Skeletal muscle satellite cell (primary cell): ENCODE data around the gene CCDC88C.

Experiments
- H3K27me3 ChIP-seq: 2 replicates; pipeline ENCODE4 v1.7.0; 2013; ENCODE audit warnings: low read length; ENCODE audit not compliant: control insufficient read depth, insufficient read depth
- H3K36me3 ChIP-seq: 2 replicates; pipeline ENCODE4 v1.7.0; 2013; ENCODE audit warnings: mild to moderate bottlenecking, control low read depth, low read length; ENCODE audit not compliant: insufficient read depth
- H3K4me1 ChIP-seq: 2 replicates; pipeline ENCODE4 v1.7.0; 2013; ENCODE audit warnings: low read length; ENCODE audit not compliant: control insufficient read depth, insufficient read depth
- H3K4me2 ChIP-seq: 2 replicates; pipeline ENCODE4 v1.7.0; 2013; ENCODE audit warnings: mild to moderate bottlenecking, low read length
- H3K4me3 ChIP-seq: 2 replicates; pipeline ENCODE4 v1.7.0; 2013; ENCODE audit warnings: low read length
- H3K9ac ChIP-seq: 2 replicates; pipeline ENCODE4 v1.7.0; 2013; ENCODE audit warnings: mild to moderate bottlenecking, low read depth, low read length, moderate library complexity
- H3K9me3 ChIP-seq: replicated peaks from 2 replicates; pipeline ENCODE4 v1.7.0; 2013; ENCODE audit warnings: mild to moderate bottlenecking, control low read depth, low read length

The CCDC88C gene

GRCh38 chr14:91365552-91365951 lies 52.1 kb downstream of the CCDC88C start:
- no peaks in the 10 kb centered on the region for H3K9me3 ChIP-seq
- H3K4me3 ChIP-seq, result no peak overlapping the region
- no peaks in the 10 kb centered on the region for H3K36me3 ChIP-seq
- H3K4me2 ChIP-seq, result no peak overlapping the region
- no peak overlapping the region for H3K9ac ChIP-seq
- H3K27me3 ChIP-seq, result peaks cover 11% of the 10 kb centered on the region
- H3K4me1 ChIP-seq, result no peaks in the 10 kb centered on the region

DNA sequence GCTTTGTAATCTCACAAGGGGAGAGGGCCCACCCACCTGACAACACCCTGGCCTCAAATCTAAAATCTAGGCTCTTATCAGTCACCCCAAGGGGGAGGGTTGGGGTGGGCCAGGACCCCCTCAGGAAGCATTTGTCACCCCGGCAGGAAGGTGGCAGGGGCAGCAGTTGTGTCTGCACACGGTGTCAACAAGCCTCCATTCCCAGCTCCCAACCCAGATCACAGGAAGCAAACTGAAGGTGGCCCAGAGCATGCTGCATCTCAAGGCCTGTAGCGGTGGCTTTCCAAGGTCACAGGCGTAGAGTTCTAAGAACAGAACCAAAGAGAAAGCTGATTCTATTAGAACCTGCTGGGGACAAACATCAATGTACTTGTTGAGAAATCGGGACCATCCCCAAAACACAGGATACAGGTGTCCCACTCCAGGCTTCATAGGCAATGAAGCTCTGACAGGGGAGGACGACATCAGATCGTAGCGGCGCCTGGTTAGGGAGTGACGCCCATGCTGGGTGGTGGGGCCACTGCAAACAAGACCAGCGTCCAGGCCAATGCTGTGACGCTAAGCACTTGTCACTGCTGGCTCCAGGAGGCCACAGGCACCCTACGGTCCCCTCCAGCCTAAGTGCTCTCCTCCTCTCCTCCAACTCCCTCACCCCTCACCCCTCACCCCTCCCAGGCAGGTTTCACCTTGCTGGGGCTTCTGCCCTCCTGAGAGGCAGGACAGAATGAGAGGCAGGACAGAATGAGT lies 52.9 kb downstream of the CCDC88C start:
- no peaks in the 10 kb centered on the region for H3K36me3 ChIP-seq
- H3K9me3 ChIP-seq, result no peaks in the 10 kb centered on the region
- no peaks in the 10 kb centered on the region for H3K4me1 ChIP-seq
- no peak overlapping the region for H3K4me3 ChIP-seq
- H3K27me3 ChIP-seq, result peaks cover 4% of the 10 kb centered on the region
- H3K9ac ChIP-seq, result no peak overlapping the region
- H3K4me2 ChIP-seq, result no peak overlapping the region

DNA sequence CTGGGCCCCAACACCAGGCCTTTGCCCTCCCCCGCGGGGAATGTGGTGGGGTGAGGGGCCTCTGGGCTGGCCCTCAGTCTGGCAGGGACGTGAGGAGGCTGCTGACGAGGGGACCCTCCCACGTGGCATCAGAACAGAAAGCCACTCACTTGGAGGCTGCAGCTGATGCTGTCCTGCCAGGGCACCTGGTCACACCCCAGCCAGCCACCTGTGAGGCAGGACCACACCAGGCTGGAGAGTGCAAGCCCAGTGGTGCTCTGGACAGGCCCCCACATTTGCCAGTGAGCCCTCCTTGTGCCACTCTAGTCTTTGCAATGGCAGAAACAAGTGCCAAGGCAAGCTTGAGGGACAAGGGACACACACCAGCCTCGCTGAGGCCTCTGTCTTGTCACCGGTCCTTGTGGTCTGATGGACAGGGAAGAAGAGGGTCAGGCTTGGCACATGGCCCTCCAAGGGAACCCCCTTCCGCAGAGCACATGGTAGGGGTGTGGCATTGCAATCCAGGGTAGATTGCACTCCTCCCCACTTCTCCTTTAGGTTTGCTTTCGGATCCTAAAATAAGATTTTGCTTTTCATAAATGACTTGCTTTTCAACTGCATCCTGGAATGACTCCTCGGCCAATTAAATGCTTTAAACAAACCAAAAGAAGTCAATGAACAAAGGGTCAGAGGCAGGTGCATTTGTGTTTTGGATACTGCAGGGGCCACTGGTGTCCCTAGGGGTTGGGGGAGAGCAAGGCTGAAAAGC lies 53.7 kb downstream of the CCDC88C start:
- Histone ChIP-seq H3K27me3 (peaks cover 3% of the 10 kb centered on the region), H3K4me2 (no peak overlapping the region), H3K9me3 (no peaks in the 10 kb centered on the region), H3K4me3 (no peak overlapping the region), H3K36me3 (no peaks in the 10 kb centered on the region), H3K9ac (no peak overlapping the region), H3K4me1 (no peaks in the 10 kb centered on the region)

DNA sequence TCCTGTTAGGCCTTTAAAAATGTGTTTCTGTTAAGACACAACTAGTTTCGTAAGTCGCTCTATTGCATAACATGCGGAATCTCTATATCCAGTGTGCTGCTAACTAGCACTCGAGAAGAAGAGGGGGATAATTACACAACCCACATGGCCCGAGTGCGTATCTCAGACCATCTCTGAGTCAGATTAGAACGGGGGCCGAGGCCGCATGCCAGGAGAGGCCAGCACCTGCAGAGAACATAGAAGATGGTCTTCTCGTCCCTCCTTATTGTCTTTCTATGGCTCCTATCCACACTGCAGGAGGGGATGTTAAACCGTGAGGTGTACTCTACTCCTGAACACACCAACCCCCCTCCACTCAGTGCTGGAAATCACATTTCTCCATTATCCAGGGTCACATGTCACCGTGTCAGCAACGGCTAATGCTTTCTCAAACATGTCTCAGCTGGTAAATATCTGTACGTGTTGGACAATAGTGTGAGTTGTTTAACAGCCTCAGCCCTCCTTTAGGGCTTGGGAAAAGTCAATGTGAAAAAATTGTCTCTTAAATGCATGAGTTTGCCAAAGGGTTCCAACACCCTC lies 56.3 kb downstream of the CCDC88C start:
- peaks cover 10% of the 10 kb centered on the region for H3K27me3 ChIP-seq
- H3K4me2 ChIP-seq, result no peak overlapping the region
- no peaks in the 10 kb centered on the region for H3K4me1 ChIP-seq
- no peak overlapping the region for H3K9ac ChIP-seq
- H3K9me3 ChIP-seq, result no peaks in the 10 kb centered on the region
- no peaks in the 10 kb centered on the region for H3K36me3 ChIP-seq
- H3K4me3 ChIP-seq, result no peak overlapping the region

GRCh38 chr14:91360490-91361232 lies 57.0 kb downstream of the CCDC88C start:
- H3K36me3 ChIP-seq, result no peaks in the 10 kb centered on the region
- no peak overlapping the region for H3K9ac ChIP-seq

DNA sequence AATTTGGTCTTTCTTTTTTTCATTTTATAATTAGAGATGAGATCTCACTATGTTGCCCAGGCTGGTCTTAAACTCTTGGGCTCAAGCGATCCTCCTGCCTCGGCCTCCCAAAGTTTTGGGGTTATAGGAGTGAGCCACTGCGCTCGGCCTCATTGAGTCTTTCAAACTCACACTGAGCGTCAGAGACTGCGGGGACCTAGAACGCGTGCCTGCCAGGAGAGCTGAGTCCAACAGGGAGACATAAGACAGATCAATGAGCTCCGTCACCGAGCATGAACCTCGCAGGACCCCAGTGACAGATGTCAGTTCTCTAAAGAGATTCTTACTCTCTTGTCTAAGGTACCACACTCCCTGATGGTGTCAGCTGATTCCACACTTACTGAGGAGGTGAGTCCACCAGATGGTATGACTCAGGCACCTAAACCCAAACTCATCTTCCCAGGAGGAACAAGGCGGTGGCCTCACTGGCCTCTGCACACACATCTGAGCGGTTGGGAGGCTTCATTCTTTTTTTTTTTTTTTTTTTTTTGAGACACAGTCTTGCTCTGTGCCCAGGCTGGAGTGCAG lies 58.9 kb downstream of the CCDC88C start:
- no peaks in the 10 kb centered on the region for H3K9me3 ChIP-seq
- H3K9ac ChIP-seq, result no peak overlapping the region
- H3K27me3 ChIP-seq, result peaks cover 10% of the 10 kb centered on the region
- no peak overlapping the region for H3K4me3 ChIP-seq
- no peak overlapping the region for H3K4me2 ChIP-seq
- no peaks in the 10 kb centered on the region for H3K36me3 ChIP-seq
- no peaks in the 10 kb centered on the region for H3K4me1 ChIP-seq

More at GRCh38 chr14:91360490-91361232, 57.0 kb downstream of the CCDC88C start:
- H3K4me3 ChIP-seq, result no peak overlapping the region
- H3K4me1 ChIP-seq, result no peaks in the 10 kb centered on the region
- H3K27me3 ChIP-seq, result peaks cover 10% of the 10 kb centered on the region
- no peaks in the 10 kb centered on the region for H3K9me3 ChIP-seq
- no peak overlapping the region for H3K4me2 ChIP-seq

DNA sequence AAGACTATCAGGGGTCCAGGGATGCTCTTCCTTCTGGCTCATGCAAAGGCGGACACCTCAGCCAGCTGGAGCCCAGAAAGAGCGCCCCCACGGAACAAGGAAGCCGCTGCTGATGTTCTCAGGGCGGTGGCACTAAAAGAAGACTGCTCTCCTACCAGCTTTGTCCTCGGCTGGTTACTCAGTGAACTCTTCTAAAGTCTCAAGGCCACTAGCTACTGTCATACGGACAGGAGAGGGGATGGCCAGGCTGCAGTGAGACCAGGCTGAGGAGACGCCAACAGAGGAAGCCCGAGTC lies 59.6 kb downstream of the CCDC88C start:
- Histone ChIP-seq H3K4me2 (no peak overlapping the region), H3K4me1 (no peaks in the 10 kb centered on the region), H3K27me3 (peaks cover 10% of the 10 kb centered on the region), H3K9me3 (no peaks in the 10 kb centered on the region), H3K36me3 (no peaks in the 10 kb centered on the region), H3K9ac (no peak overlapping the region), H3K4me3 (no peak overlapping the region)

DNA sequence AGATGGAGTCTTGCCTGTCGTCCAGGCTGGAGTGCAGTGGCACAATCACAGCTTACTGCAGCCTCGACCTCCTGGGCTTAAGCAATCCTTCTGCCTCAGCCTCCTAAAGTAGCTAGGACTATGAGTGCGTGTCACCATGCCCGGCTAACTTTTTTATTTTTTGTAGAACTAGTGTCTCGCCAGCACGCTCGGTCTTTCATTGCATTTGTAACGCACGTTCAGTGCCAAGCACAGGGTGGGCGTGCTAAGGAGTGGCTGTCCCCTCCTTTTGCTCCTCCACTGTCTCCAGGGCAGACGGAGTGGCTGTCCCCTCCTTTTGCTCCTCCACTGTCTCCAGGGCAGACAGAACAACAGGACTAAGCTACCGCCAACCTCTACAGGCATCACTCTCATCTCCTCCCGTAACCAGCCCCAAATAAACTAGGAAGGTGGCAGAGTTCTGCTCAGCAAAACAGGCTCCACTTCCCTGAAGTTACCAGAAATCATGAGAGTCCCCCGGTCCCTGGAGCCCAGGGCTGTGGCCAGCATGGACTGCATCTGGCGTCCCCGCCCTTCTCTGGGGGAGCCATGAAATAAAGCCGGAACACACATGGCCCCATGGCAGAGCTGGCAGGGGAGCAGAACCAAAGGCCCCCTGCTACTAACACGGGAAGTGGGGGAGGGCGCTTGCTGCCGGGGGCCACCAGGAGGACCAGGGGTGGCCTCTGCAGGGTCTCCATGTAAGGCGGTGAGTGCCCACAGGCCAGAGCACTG lies 60.2 kb downstream of the CCDC88C start:
- Histone ChIP-seq H3K4me2 (no peak overlapping the region), H3K27me3 (peaks cover 10% of the 10 kb centered on the region), H3K9ac (no peak overlapping the region), H3K9me3 (no peaks in the 10 kb centered on the region), H3K4me3 (no peak overlapping the region), H3K4me1 (no peaks in the 10 kb centered on the region), H3K36me3 (no peaks in the 10 kb centered on the region)

- H3K9me3 ChIP-seq, result no peaks in the 10 kb centered on the region
- no peaks in the 10 kb centered on the region for H3K4me1 ChIP-seq
- H3K4me2 ChIP-seq, result no peak overlapping the region
- H3K4me3 ChIP-seq, result no peak overlapping the region
- peaks cover 15% of the 10 kb centered on the region for H3K27me3 ChIP-seq
- H3K36me3 ChIP-seq, result no peaks in the 10 kb centered on the region
- H3K9ac ChIP-seq, result no peak overlapping the region
Observed at GRCh38 chr14:91356181-91356763, 61.3 kb downstream of the CCDC88C start.

- H3K4me1 ChIP-seq, result no peaks in the 10 kb centered on the region
- H3K27me3 ChIP-seq, result peaks cover 13% of the 10 kb centered on the region
- H3K9me3 ChIP-seq, result no peaks in the 10 kb centered on the region
- no peaks in the 10 kb centered on the region for H3K36me3 ChIP-seq
- no peak overlapping the region for H3K4me3 ChIP-seq
- no peak overlapping the region for H3K9ac ChIP-seq
- no peak overlapping the region for H3K4me2 ChIP-seq
Observed at GRCh38 chr14:91354979-91355685, 62.5 kb downstream of the CCDC88C start.
